ENCODE measurements around the gene RPS3A.

- TF ChIP-seq YY1 (IDR thresholded peaks at IDR 0.05) (no peak), CTCF (IDR thresholded peaks at IDR 0.05; ENCODE audit: low read depth, low read length, missing input control) (no peak), REST (IDR thresholded peaks at IDR 0.05) (no peak), EGR1 (IDR thresholded peaks at IDR 0.05; ENCODE audit: low read depth in 2 of 2) (no peak), FOXA2 (IDR thresholded peaks at IDR 0.05) (no peak), SP1 (IDR thresholded peaks at IDR 0.05) (no peak), GABPA (IDR thresholded peaks at IDR 0.05 in 1 of 2, conservative IDR thresholded peaks at IDR 0.05 in 1 of 2) (no peak)
Measured at GRCh38 chr4:151100531-151100930, 1.1 kb downstream of the RPS3A start.
